OCI-LY7 (cell line): Measurements from ENCODE around the gene TAOK1. TPM values are rescaled to one million over a fixed set of nuclear protein-coding genes. Genes with fewer than 3 reads are reported as not detected.
A peak's percentile ranks its signal among the peaks of the same experiment; 100 is the strongest.

Experiments
- BruUV-seq: library from RNA; stranded (reverse); fragments of 400-500 nt; replicated peaks from 2 replicates; lab custom pipeline; 2021; lab: Mats Ljungman, UMichigan
- CTCF ChIA-PET: fragments of 300-600 bp; sonication (Branson Sonifier 250); formaldehyde crosslinking; loops from one replicate; lab custom pipeline; 2022; ENCODE audit warnings: antibody characterized with exemption; ENCODE audit not compliant: unreplicated experiment; lab: Charles Lee
- POLR2A ChIA-PET: fragments of 300-600 bp; sonication (Branson Sonifier 250); formaldehyde crosslinking; loops from one replicate; lab custom pipeline; 2022; ENCODE audit warnings: antibody characterized with exemption; lab: Charles Lee
- DNase-seq: peaks from one replicate; pipeline ENCODE4 v3.0.0-alpha.2; 2015; ENCODE audit warnings: low spot score
- H2AFZ ChIP-seq: fragments of 200-600 bp; sonication (generic), shearing (Covaris generic); 2 replicates; pipeline ENCODE4 v1.6.1; 2014; ENCODE audit warnings: mild to moderate bottlenecking, antibody characterized with exemption, low read length, moderate library complexity
- H3K27ac ChIP-seq: fragments of 200-600 bp; sonication (generic); 2 replicates; pipeline ENCODE4 v1.5.1; 2014; ENCODE audit warnings: mixed run types, low read depth, mild to moderate bottlenecking, moderate library complexity, low read length, inconsistent platforms; ENCODE audit not compliant: poor library complexity, severe bottlenecking
- H3K36me3 ChIP-seq: fragments of 200-600 bp; sonication (generic); 2 replicates; pipeline ENCODE4 v1.6.1; 2014; ENCODE audit warnings: mild to moderate bottlenecking, antibody characterized with exemption, low read length, moderate library complexity, mixed read lengths; ENCODE audit not compliant: insufficient read depth
- H3K4me1 ChIP-seq: fragments of 200-600 bp; sonication (generic); 2 replicates; pipeline ENCODE4 v1.5.1; 2014; ENCODE audit warnings: mild to moderate bottlenecking, low read length; ENCODE audit not compliant: insufficient read depth, poor library complexity, severe bottlenecking
- H3K4me2 ChIP-seq: fragments of 200-600 bp; sonication (generic); 2 replicates; pipeline ENCODE4 v1.6.1; 2014; ENCODE audit warnings: mild to moderate bottlenecking, low read length
- H3K4me3 ChIP-seq: fragments of 200-600 bp; sonication (generic); 2 replicates; pipeline ENCODE4 v1.5.1; 2014; ENCODE audit warnings: mild to moderate bottlenecking, low read depth, low read length; ENCODE audit not compliant: poor library complexity, severe bottlenecking
- H3K79me2 ChIP-seq: fragments of 200-600 bp; sonication (generic); 2 replicates; pipeline ENCODE4 v1.6.1; 2016; ENCODE audit warnings: low read depth, mild to moderate bottlenecking, low read length, moderate library complexity, mixed read lengths; ENCODE audit not compliant: insufficient read depth
- H3K9me2 ChIP-seq: fragments of 200-600 bp; sonication (generic); 2 replicates; pipeline ENCODE4 v1.6.1; 2016; ENCODE audit warnings: mild to moderate bottlenecking, low read length, mixed read lengths; ENCODE audit not compliant: insufficient read depth
- H3K9me3 ChIP-seq: fragments of 200-600 bp; sonication (generic); 2 replicates; pipeline ENCODE4 v1.6.1; 2014; ENCODE audit warnings: mild to moderate bottlenecking, mixed run types, low read length, mixed read lengths
- H4K20me1 ChIP-seq: fragments of 200-600 bp; sonication (generic); 2 replicates; pipeline ENCODE4 v1.6.1; 2014; ENCODE audit warnings: mild to moderate bottlenecking, antibody characterized with exemption, low read length, moderate library complexity, mixed read lengths; ENCODE audit not compliant: insufficient read depth
- CTCF ChIP-seq: fragments of 200-600 bp; sonication (generic); conservative IDR thresholded peaks from 2 replicates; pipeline ENCODE4 v1.5.1; 2014; ENCODE audit warnings: mild to moderate bottlenecking, antibody characterized with exemption, low read length, moderate library complexity, mixed read lengths
- EZH2phosphoT487 ChIP-seq: fragments of 200-600 bp; sonication (generic); IDR thresholded peaks from 2 replicates; pipeline ENCODE4 v1.6.1; 2018; ENCODE audit warnings: low read depth, borderline replicate concordance, mild to moderate bottlenecking, mixed run types, antibody characterized with exemption, low read length, moderate library complexity, mixed read lengths
- intact Hi-C: fragments of 100-400 bp; cut with micrococcal nuclease; formaldehyde crosslinking; loops from one replicate; pipeline ENCODE4 v1.10.0; 2022; ENCODE audit not compliant: unreplicated experiment
- total RNA-seq, 2 experiments: library from RNA; depleted of rRNA in 1 of 2; stranded (reverse); fragments of >200 nt in 1 of 2; shearing (Covaris generic) in 1 of 2; gene quantifications; 2 replicates each; pipeline ENCODE4 v1.2.3, GENCODE V29; 2014 to 2022

The TAOK1 gene
- total RNA-seq, 2 experiments from 2014 or later = 30.4 to 46.8 TPM

- H3K4me3 ChIP-seq = no peak overlapping the region
- intact Hi-C loops = no loop called here
- ChIA-PET CTCF (interaction anchor here (0.5 kb wide), 1 partner anchor 12 kb away, joined by 3 read pairs; no protein-coding TSS in a partner anchor), POLR2A (interaction anchor here (0.6 to 1.1 kb wide), 2 partner anchors 19 to 89 kb away, joined by 3 to 5 read pairs; no protein-coding TSS in a partner anchor)
- peaks cover 41% of the 10 kb centered on the region for H3K36me3 ChIP-seq
- no peaks in the 10 kb centered on the region for H3K79me2 ChIP-seq
- no peak overlapping the region for H3K27ac ChIP-seq
- no TSS peak for BruUV-seq
- H4K20me1 ChIP-seq = no peaks in the 10 kb centered on the region
- no peaks in the 10 kb centered on the region for H3K9me2 ChIP-seq
- peak overlapping the region; percentile 41; the same call in 1 of the 2 replicates for H3K4me2 ChIP-seq
- H3K4me1 ChIP-seq = peaks cover 13% of the 10 kb centered on the region
- TF ChIP-seq EZH2phosphoT487 = no peak
- no peak for TF ChIP-seq CTCF
- no peak overlapping the region for H2AFZ ChIP-seq
- no peaks in the 10 kb centered on the region for H3K9me3 ChIP-seq
- no peak for DNase-seq
These were observed 181.9 kb downstream of the TAOK1 start for GRCh38 chr17:29571883-29572681.

GRCh38 chr17:29572691-29573557 is 182.8 kb downstream of the TAOK1 start:
- DNase-seq = peak; percentile 60
- Histone ChIP-seq H3K4me3 (no peak overlapping the region), H3K4me2 (peak overlapping the region; percentile 41; the same call in 1 of the 2 replicates), H3K27ac (no peak overlapping the region), H3K9me2 (no peaks in the 10 kb centered on the region), H2AFZ (no peak overlapping the region), H3K9me3 (no peaks in the 10 kb centered on the region), H3K79me2 (no peaks in the 10 kb centered on the region), H4K20me1 (no peaks in the 10 kb centered on the region), H3K4me1 (peaks cover 13% of the 10 kb centered on the region), H3K36me3 (peaks cover 47% of the 10 kb centered on the region)
- TF ChIP-seq CTCF (peak; percentile 69), EZH2phosphoT487 (no peak)
- intact Hi-C loops = no loop called here
- POLR2A ChIA-PET = interaction anchor here (0.6 kb wide), 1 partner anchor 89 kb away, joined by 5 read pairs; no protein-coding TSS in a partner anchor
- no TSS peak for BruUV-seq
- CTCF ChIA-PET = interaction anchor here (0.7 kb wide), 1 partner anchor 46 kb away, joined by 3 read pairs; no protein-coding TSS in a partner anchor
